Measurements from ENCODE around the gene CDT1.

GRCh38 chr16:88835818-88836217 lies 32.2 kb downstream of the CDT1 start:
- no peak for TF ChIP-seq POLR2AphosphoS5 (IDR thresholded peaks at IDR 0.05)
- TF ChIP-seq, protein P1, sequence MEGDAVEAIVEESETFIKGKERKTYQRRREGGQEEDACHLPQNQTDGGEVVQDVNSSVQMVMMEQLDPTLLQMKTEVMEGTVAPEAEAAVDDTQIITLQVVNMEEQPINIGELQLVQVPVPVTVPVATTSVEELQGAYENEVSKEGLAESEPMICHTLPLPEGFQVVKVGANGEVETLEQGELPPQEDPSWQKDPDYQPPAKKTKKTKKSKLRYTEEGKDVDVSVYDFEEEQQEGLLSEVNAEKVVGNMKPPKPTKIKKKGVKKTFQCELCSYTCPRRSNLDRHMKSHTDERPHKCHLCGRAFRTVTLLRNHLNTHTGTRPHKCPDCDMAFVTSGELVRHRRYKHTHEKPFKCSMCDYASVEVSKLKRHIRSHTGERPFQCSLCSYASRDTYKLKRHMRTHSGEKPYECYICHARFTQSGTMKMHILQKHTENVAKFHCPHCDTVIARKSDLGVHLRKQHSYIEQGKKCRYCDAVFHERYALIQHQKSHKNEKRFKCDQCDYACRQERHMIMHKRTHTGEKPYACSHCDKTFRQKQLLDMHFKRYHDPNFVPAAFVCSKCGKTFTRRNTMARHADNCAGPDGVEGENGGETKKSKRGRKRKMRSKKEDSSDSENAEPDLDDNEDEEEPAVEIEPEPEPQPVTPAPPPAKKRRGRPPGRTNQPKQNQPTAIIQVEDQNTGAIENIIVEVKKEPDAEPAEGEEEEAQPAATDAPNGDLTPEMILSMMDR (IDR thresholded peaks at IDR 0.05): no peak
